Endothelial cell of umbilical vein (primary cell): ENCODE results near the gene ASB7. TPM values are rescaled to one million over a fixed set of nuclear protein-coding genes. Genes with fewer than 3 reads are reported as not detected.

Experiments used
- BruUV-seq: library from RNA; stranded (reverse); fragments of 400-500 nt; replicated peaks from 2 replicates; lab custom pipeline; 2021; lab: Mats Ljungman, UMichigan
- CTCF ChIA-PET: fragments of 300-600, 350-600 bp; sonication (Branson Sonifier 250); formaldehyde crosslinking; loops from one replicate; lab custom pipeline; 2021; ENCODE audit warnings: antibody characterized with exemption, inconsistent platforms; lab: Charles Lee
- POLR2A ChIA-PET: fragments of 300-600, 350-600 bp; sonication (Branson Sonifier 250); formaldehyde crosslinking; loops from one replicate; lab custom pipeline; 2021; ENCODE audit warnings: antibody characterized with exemption, inconsistent platforms; lab: Charles Lee
- DNase-seq: peaks from one replicate; pipeline ENCODE4 v3.0.0-alpha.2; 2011; ENCODE audit warnings: low read depth, low spot score
- FAIRE-seq: peaks from 2 replicates; lab custom pipeline; 2011; peaks lifted over from hg19 to GRCh38; lab: Jason Lieb, UNC
- H2AFZ ChIP-seq: 2 replicates; pipeline ENCODE4 v1.6.0; 2012; ENCODE audit warnings: low read depth, low read length, control low read depth, inconsistent platforms
- H3K27ac ChIP-seq: 2 replicates; pipeline ENCODE4 v1.5.1; 2011; ENCODE audit warnings: low read depth, mild to moderate bottlenecking, control low read depth, low read length, moderate library complexity; ENCODE audit not compliant: insufficient read depth
- H3K27me3 ChIP-seq, 2 experiments: 2 replicates each; pipeline versions ENCODE4 v1.6.0 to v1.6.1; 2011; ENCODE audit warnings: low read length in 2 of 2, mixed read lengths in 1 of 2; ENCODE audit not compliant: control insufficient read depth in 2 of 2, insufficient read depth in 2 of 2
- H3K36me3 ChIP-seq, 2 experiments: 2 replicates in 1 of 2; 3 replicates in 1 of 2; pipeline ENCODE4 v1.5.1; 2011; ENCODE audit warnings: low read length in 2 of 2, mild to moderate bottlenecking in 1 of 2, moderate library complexity in 1 of 2; ENCODE audit not compliant: control insufficient read depth in 2 of 2, insufficient read depth in 2 of 2; ENCODE audit errors: extremely low read depth in 1 of 2
- H3K4me1 ChIP-seq: 3 replicates; pipeline ENCODE4 v1.5.1; 2011; ENCODE audit warnings: mild to moderate bottlenecking, low read length; ENCODE audit not compliant: control insufficient read depth, insufficient read depth; ENCODE audit errors: extremely low read depth
- H3K4me2 ChIP-seq: 2 replicates; pipeline ENCODE4 v1.6.1; 2011; ENCODE audit warnings: low read length, control low read depth, mixed read lengths; ENCODE audit not compliant: insufficient read depth
- H3K4me3 ChIP-seq, 3 experiments: fragments of 200-600 bp in 1 of 3; sonication (generic), shearing (Covaris generic) in 1 of 3; replicated peaks in 1 of 3; 2 replicates each; pipeline ENCODE4 v1.5.1; 2011 to 2016; ENCODE audit warnings: control low read depth in 3 of 3, low read length in 3 of 3, mild to moderate bottlenecking in 2 of 3, inconsistent platforms in 1 of 3, low read depth in 1 of 3, moderate library complexity in 1 of 3; ENCODE audit not compliant: insufficient read depth in 1 of 3
- H3K79me2 ChIP-seq: 2 replicates; pipeline ENCODE4 v1.6.0; 2012; ENCODE audit warnings: low read length, inconsistent platforms; ENCODE audit not compliant: control insufficient read depth, insufficient read depth
- H3K9ac ChIP-seq: replicated peaks from 2 replicates; pipeline ENCODE3; 2011; ENCODE audit warnings: low read length, control low read depth; ENCODE audit not compliant: insufficient read depth; ENCODE audit errors: extremely low read depth
- H3K9me1 ChIP-seq: replicated peaks from 3 replicates; pipeline ENCODE4 v1.6.0; 2011; ENCODE audit warnings: mild to moderate bottlenecking, low read length; ENCODE audit not compliant: control insufficient read depth, insufficient read depth; ENCODE audit errors: extremely low read depth
- H3K9me3 ChIP-seq: replicated peaks from 2 replicates; pipeline ENCODE4 v1.5.1; 2012; ENCODE audit warnings: low read length, inconsistent platforms; ENCODE audit not compliant: control insufficient read depth, insufficient read depth
- H4K20me1 ChIP-seq: replicated peaks from 2 replicates; pipeline ENCODE3; 2011; ENCODE audit warnings: mild to moderate bottlenecking, low read length; ENCODE audit not compliant: control insufficient read depth, insufficient read depth; ENCODE audit errors: extremely low read depth
- CTCF ChIP-seq, 2 donors: IDR thresholded peaks; 1 replicate in 1 of 2; 2 replicates in 1 of 2; pipeline ENCODE4 v1.5.1; 2011; ENCODE audit warnings: low read length in 2 of 2, mild to moderate bottlenecking in 2 of 2, moderate library complexity in 2 of 2, control low read depth in 1 of 2, inconsistent platforms in 1 of 2, low read depth in 1 of 2; ENCODE audit not compliant: insufficient read depth in 1 of 2; ENCODE audit errors: extremely low read depth in 1 of 2
- EZH2 ChIP-seq: IDR thresholded peaks from 2 replicates; pipeline ENCODE4 v1.6.1; 2012; ENCODE audit warnings: borderline replicate concordance, low read depth, mild to moderate bottlenecking, moderate library complexity, low read length, inconsistent platforms; ENCODE audit not compliant: severe bottlenecking
- FOS ChIP-seq: IDR thresholded peaks from 2 replicates; pipeline ENCODE4 v1.6.1; 2011; ENCODE audit warnings: mild to moderate bottlenecking, low read length, moderate library complexity, borderline replicate concordance; ENCODE audit not compliant: insufficient read depth
- GATA2 ChIP-seq: IDR thresholded peaks from 2 replicates; pipeline ENCODE4 v1.7.0; 2011; ENCODE audit warnings: low read depth, mild to moderate bottlenecking, moderate library complexity, mixed read lengths, low read length; ENCODE audit not compliant: insufficient read length, insufficient read depth
- JUN ChIP-seq: IDR thresholded peaks from 2 replicates; pipeline ENCODE4 v1.6.1; 2011; ENCODE audit warnings: borderline replicate concordance, low read depth; ENCODE audit not compliant: insufficient read length, insufficient read depth
- MAX ChIP-seq: IDR thresholded peaks from 2 replicates; pipeline ENCODE4 v1.6.1; 2011; ENCODE audit not compliant: insufficient read depth, insufficient read length
- MYC ChIP-seq: IDR thresholded peaks from one replicate; pipeline ENCODE4 v1.6.1; 2011; ENCODE audit warnings: mild to moderate bottlenecking, low read depth, low read length
- POLR2A ChIP-seq: IDR thresholded peaks from 2 replicates; pipeline ENCODE4 v1.6.1; 2012; ENCODE audit warnings: low read depth, mild to moderate bottlenecking, control low read depth, low read length
- POLR2AphosphoS5 ChIP-seq: IDR thresholded peaks from 2 replicates; pipeline ENCODE4 v1.6.1; 2012; ENCODE audit warnings: low read depth, mild to moderate bottlenecking, control low read depth, low read length, moderate library complexity; ENCODE audit not compliant: insufficient read depth
- dilution Hi-C: fragments of 300-500 bp; cut with MboI; formaldehyde crosslinking; loops from one replicate; pipeline ENCODE4 v1.15.0; 2019; ENCODE audit warnings: low sequenced_read_pairs; ENCODE audit not compliant: extremely low pct_ligation_motif_present
- intact Hi-C: fragments of 100-400 bp; cut with micrococcal nuclease; formaldehyde crosslinking; loops from one replicate; pipeline ENCODE4 v1.10.0; 2022
- polyA plus RNA-seq, 4 experiments: library from polyadenylated mRNA; depleted of rRNA in 3 of 4; stranded (reverse) in 3 of 4; unstranded in 1 of 4; fragments of >200 nt; gene quantifications; 2 replicates each; pipeline versions ENCODE4 v1.2.1 to v1.2.3, GENCODE V29; 2011 to 2012; ENCODE audit warnings: missing spikeins in 1 of 4
- total RNA-seq: library from RNA; stranded (reverse); gene quantifications from 2 replicates; pipeline ENCODE4 v1.2.3, GENCODE V29; 2021

Gene ASB7
- total and polyA plus RNA-seq, 2 donors (not counting 3 experiments of a cell fraction or from before 2014, with no cell fraction given) = 6.8 to 13.3 TPM

- no peak for TF ChIP-seq EZH2
- no peak for TF ChIP-seq JUN
- no peak for TF ChIP-seq MAX
- no peak for TF ChIP-seq POLR2AphosphoS5
- TF ChIP-seq CTCF (IDR thresholded peaks at IDR 0.05; ENCODE audit: extremely low read depth in 1 of 2, insufficient read depth in 1 of 2, low read depth in 1 of 2, low read length in 2 of 2) = no peak
- TF ChIP-seq MYC = no peak
- no peak for TF ChIP-seq GATA2
- no peak for TF ChIP-seq FOS
- no peak for TF ChIP-seq POLR2A
- H3K4me2 ChIP-seq = no peak overlapping the region
- H3K4me1 ChIP-seq = no peaks in the 10 kb centered on the region
- dilution Hi-C loops (no loop called here), intact Hi-C loops (no loop called here)
- H3K9ac ChIP-seq = no peak overlapping the region
- H3K27ac ChIP-seq = no peak overlapping the region
- no peaks in the 10 kb centered on the region for H3K9me3 ChIP-seq
- no peak overlapping the region for H3K4me3 ChIP-seq
- no TSS peak for BruUV-seq
- DNase-seq = no peak
- H2AFZ ChIP-seq = no peak overlapping the region
- POLR2A ChIA-PET = no interaction called here
- no peaks in the 10 kb centered on the region for H3K27me3 ChIP-seq
- CTCF ChIA-PET = interaction anchor here (1.2 kb wide), 1 partner anchor 216 kb away, joined by 3 read pairs; no protein-coding TSS in a partner anchor
- no peaks in the 10 kb centered on the region for H3K79me2 ChIP-seq
- H3K9me1 ChIP-seq = no peaks in the 10 kb centered on the region
- H3K36me3 ChIP-seq = peaks cover 2 to 5% of the 10 kb centered on the region in 2 experiments
- no peak for FAIRE-seq
- no peaks in the 10 kb centered on the region for H4K20me1 ChIP-seq
These were observed 36.8 kb upstream of the ASB7 start for GRCh38 chr15:100565591-100565990.
